Thoracic aorta (tissue), 2 donors: ENCODE data around the gene OTULIN. TPM values are rescaled to one million over a fixed set of nuclear protein-coding genes. Genes with fewer than 3 reads are reported as not detected.
A peak's percentile ranks its signal among the peaks of the same experiment; 100 is the strongest.

Experiments used
- ATAC-seq: fragments of 150-250 bp; one replicate; pipeline ENCODE4 v1.8.0; 2017; ENCODE audit warnings: low read depth; ENCODE audit not compliant: insufficient number of reproducible peaks, low FRiP score
- DNase-seq: peaks from one replicate; pipeline ENCODE4 v3.0.0-alpha.2; 2020; ENCODE audit warnings: low spot score
- H3K27ac ChIP-seq, 2 donors: fragments of 200-600 bp; sonication (generic); 1 replicate in 1 of 2; 2 replicates in 1 of 2; pipeline ENCODE4 v1.5.1; 2016; ENCODE audit warnings: mild to moderate bottlenecking in 2 of 2, moderate library complexity in 2 of 2
- H3K27me3 ChIP-seq: fragments of 200-600 bp; sonication (generic); replicated peaks from 2 replicates; pipeline ENCODE4 v1.6.0; 2016; ENCODE audit warnings: mild to moderate bottlenecking; ENCODE audit not compliant: insufficient read depth
- H3K36me3 ChIP-seq: fragments of 200-600 bp; sonication (generic); one replicate; pipeline ENCODE4 v1.5.1; 2016
- H3K4me1 ChIP-seq, 2 donors: fragments of 200-600 bp; sonication (generic); 1 replicate in 1 of 2; 2 replicates in 1 of 2; pipeline versions ENCODE4 v1.5.1 to v1.6.0; 2016; ENCODE audit warnings: low read depth in 2 of 2, mild to moderate bottlenecking in 1 of 2; ENCODE audit not compliant: control insufficient read depth in 1 of 2
- H3K4me3 ChIP-seq: fragments of 200-600 bp; sonication (generic); 2 replicates; pipeline ENCODE4 v1.5.1; 2016; ENCODE audit warnings: mild to moderate bottlenecking
- H3K9me3 ChIP-seq: fragments of 200-600 bp; sonication (generic); 2 replicates; pipeline ENCODE4 v1.5.1; 2016
- total RNA-seq, 2 donors: library from RNA; depleted of rRNA; stranded (reverse); fragments of >200 nt; gene quantifications; one replicate each; pipeline versions ENCODE4 v1.1.0 to v1.2.3, GENCODE V29; 2016
- TF ChIP-seq, protein P1 (sequence below): fragments of 200-600 bp; sonication (generic); IDR thresholded peaks from one replicate; pipeline ENCODE4 v1.5.1; 2019; ENCODE audit warnings: antibody characterized with exemption

OTULIN gene
- total RNA-seq, 2 donors from 2014 or later = 52.5 to 52.9 TPM

DNA sequence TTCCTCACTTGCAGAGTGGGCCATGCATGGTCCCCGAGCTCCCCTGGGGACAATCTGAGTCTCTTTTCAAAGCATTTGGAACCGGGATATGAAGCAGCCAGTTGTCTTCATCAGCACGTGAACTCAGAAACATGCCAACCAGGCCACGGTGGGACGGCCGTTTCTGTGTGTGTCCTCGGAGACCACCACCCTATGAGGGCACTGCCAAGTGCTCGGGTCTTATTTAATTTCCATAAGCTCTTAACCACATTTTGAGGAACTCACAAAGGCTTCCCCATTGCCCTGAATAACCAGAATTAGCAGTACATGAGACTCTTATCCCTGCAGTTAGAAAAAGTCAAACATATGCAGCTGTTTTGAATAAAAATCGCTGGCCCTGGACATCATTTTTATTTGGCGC is 60.1 kb downstream of the OTULIN start:
- Histone ChIP-seq H3K36me3 (no peaks in the 10 kb centered on the region), H3K27ac (no peak overlapping the region), H3K4me3 (no peak overlapping the region), H3K27me3 (no peaks in the 10 kb centered on the region), H3K9me3 (no peaks in the 10 kb centered on the region), H3K4me1 (peaks cover 25 to 37% of the 10 kb centered on the region in 2 donors)
- no peak for DNase-seq
- TF ChIP-seq, protein P1, sequence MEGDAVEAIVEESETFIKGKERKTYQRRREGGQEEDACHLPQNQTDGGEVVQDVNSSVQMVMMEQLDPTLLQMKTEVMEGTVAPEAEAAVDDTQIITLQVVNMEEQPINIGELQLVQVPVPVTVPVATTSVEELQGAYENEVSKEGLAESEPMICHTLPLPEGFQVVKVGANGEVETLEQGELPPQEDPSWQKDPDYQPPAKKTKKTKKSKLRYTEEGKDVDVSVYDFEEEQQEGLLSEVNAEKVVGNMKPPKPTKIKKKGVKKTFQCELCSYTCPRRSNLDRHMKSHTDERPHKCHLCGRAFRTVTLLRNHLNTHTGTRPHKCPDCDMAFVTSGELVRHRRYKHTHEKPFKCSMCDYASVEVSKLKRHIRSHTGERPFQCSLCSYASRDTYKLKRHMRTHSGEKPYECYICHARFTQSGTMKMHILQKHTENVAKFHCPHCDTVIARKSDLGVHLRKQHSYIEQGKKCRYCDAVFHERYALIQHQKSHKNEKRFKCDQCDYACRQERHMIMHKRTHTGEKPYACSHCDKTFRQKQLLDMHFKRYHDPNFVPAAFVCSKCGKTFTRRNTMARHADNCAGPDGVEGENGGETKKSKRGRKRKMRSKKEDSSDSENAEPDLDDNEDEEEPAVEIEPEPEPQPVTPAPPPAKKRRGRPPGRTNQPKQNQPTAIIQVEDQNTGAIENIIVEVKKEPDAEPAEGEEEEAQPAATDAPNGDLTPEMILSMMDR = no peak
- no peak for ATAC-seq

GRCh38 chr5:14726066-14726838 is 61.7 kb downstream of the OTULIN start:
- no peak overlapping the region for H3K4me3 ChIP-seq
- H3K4me1 ChIP-seq = peaks cover 22 to 31% of the 10 kb centered on the region in 2 donors
- no peaks in the 10 kb centered on the region for H3K27me3 ChIP-seq
- TF ChIP-seq, protein P1 = no peak
- ATAC-seq = peak; percentile 11
- peaks cover 10% of the 10 kb centered on the region for H3K36me3 ChIP-seq
- H3K27ac ChIP-seq = peak overlapping the region in 1 of 2 donors; percentile 56
- no peak for DNase-seq
- H3K9me3 ChIP-seq = no peaks in the 10 kb centered on the region

DNA sequence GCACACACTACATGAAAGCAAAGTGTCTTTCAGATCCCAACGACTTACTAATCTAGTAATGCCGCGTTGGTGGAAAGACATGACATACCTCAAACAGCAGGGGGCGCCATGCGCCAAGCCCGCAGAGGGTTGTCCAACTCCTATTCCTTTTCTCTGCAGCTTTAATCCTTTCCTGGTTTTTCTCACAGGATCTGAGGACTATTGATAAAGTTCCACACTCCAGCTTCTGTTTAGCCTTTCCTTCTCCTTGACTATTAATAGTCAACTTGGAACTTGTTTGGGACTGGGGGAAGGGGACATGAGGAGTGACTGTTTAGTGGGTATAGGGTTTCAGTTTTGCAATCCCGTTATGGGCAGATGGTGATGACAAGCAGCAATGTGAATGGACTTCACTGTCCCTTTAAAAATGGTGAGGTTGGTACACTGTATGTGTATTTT is 62.9 kb downstream of the OTULIN start:
- ATAC-seq = peak; percentile 53
- H3K4me1 ChIP-seq = peaks cover 22 to 31% of the 10 kb centered on the region in 2 donors
- H3K27me3 ChIP-seq = no peaks in the 10 kb centered on the region
- DNase-seq = no peak
- TF ChIP-seq, protein P1 = peak; percentile 92
- H3K4me3 ChIP-seq = no peak overlapping the region
- H3K36me3 ChIP-seq = peaks cover 10% of the 10 kb centered on the region
- peak overlapping the region in 1 of 2 donors; percentile 59 for H3K27ac ChIP-seq
- H3K9me3 ChIP-seq = no peaks in the 10 kb centered on the region

GRCh38 chr5:14727928-14728458 is 63.5 kb downstream of the OTULIN start:
- ATAC-seq (no peak), DNase-seq (no peak)
- H3K4me3 ChIP-seq = no peak overlapping the region
- H3K9me3 ChIP-seq = no peaks in the 10 kb centered on the region
- H3K36me3 ChIP-seq = peaks cover 13% of the 10 kb centered on the region
- peaks cover 22 to 31% of the 10 kb centered on the region in 2 donors for H3K4me1 ChIP-seq
- H3K27ac ChIP-seq = peak overlapping the region; percentile 39 to 59
- no peaks in the 10 kb centered on the region for H3K27me3 ChIP-seq
- TF ChIP-seq, protein P1 = no peak

DNA sequence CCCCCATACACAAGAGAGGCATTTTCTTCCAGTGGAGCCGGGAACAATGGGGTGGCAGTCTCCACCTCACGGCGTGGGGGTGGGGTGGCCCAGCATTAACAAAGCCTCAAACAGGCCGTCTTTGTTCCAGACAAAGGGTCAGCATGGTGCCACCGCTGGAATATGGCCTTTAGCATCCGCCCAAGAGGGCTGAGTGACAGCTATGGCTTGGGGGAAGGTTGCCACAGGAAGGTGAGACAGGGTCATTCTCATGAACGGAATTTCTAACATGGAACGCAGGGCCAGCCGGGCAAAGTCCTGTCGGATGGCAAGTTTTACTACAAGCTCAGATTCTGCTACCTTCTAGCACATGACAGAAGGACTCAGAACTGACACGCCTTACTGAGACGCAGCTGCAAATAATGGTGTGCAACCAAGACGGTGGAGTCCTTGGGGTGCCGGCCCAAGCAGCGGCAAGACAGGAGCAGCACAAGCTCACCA is 64.0 kb downstream of the OTULIN start:
- Histone ChIP-seq H3K9me3 (no peaks in the 10 kb centered on the region), H3K27me3 (no peaks in the 10 kb centered on the region), H3K4me1 (peaks cover 22 to 31% of the 10 kb centered on the region in 2 donors), H3K27ac (peak overlapping the region; percentile 39 to 59), H3K36me3 (peaks cover 13% of the 10 kb centered on the region), H3K4me3 (no peak overlapping the region)
- TF ChIP-seq, protein P1 = no peak
- no peak for DNase-seq
- ATAC-seq = no peak
